ENCODE data around the gene TYROBP. TPM values are rescaled to one million over a fixed set of nuclear protein-coding genes. Genes with fewer than 3 reads are reported as not detected.

TYROBP gene
- total and polyA plus RNA-seq, 7 donors: 71.5 to 211 (median 125) TPM

- TF ChIP-seq POLR2AphosphoS5 (IDR thresholded peaks at IDR 0.05) (no peak), EP300 (IDR thresholded peaks at IDR 0.05) (no peak), POLR2A (IDR thresholded peaks at IDR 0.05) (no peak)
- TF ChIP-seq, protein P1, sequence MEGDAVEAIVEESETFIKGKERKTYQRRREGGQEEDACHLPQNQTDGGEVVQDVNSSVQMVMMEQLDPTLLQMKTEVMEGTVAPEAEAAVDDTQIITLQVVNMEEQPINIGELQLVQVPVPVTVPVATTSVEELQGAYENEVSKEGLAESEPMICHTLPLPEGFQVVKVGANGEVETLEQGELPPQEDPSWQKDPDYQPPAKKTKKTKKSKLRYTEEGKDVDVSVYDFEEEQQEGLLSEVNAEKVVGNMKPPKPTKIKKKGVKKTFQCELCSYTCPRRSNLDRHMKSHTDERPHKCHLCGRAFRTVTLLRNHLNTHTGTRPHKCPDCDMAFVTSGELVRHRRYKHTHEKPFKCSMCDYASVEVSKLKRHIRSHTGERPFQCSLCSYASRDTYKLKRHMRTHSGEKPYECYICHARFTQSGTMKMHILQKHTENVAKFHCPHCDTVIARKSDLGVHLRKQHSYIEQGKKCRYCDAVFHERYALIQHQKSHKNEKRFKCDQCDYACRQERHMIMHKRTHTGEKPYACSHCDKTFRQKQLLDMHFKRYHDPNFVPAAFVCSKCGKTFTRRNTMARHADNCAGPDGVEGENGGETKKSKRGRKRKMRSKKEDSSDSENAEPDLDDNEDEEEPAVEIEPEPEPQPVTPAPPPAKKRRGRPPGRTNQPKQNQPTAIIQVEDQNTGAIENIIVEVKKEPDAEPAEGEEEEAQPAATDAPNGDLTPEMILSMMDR (IDR thresholded peaks at IDR 0.05): no peak
- no peak for DNase-seq
- peaks cover 0 to 23% (median 16%) of the 10 kb centered on the region in 4 donors for H3K4me1 ChIP-seq
- no peaks in the 10 kb centered on the region for H3K36me3 ChIP-seq
- H3K27me3 ChIP-seq: no peaks in the 10 kb centered on the region
- no peaks in the 10 kb centered on the region for H3K9me3 ChIP-seq
- 66 to 73% methylated on average over 12 of the region's 12 CpGs for WGBS, 2 donors
- peak overlapping the region; percentile 53 to 95 (median 64) for H3K27ac ChIP-seq
- intact Hi-C loops (cut with DNase I): no loop called here
- H3K4me3 ChIP-seq: peak overlapping the region in 3 of 4 donors; percentile 7 to 34 (median 31)
Measured at GRCh38 chr19:35907377-35907745, 734 bp downstream of the TYROBP start.

DNA sequence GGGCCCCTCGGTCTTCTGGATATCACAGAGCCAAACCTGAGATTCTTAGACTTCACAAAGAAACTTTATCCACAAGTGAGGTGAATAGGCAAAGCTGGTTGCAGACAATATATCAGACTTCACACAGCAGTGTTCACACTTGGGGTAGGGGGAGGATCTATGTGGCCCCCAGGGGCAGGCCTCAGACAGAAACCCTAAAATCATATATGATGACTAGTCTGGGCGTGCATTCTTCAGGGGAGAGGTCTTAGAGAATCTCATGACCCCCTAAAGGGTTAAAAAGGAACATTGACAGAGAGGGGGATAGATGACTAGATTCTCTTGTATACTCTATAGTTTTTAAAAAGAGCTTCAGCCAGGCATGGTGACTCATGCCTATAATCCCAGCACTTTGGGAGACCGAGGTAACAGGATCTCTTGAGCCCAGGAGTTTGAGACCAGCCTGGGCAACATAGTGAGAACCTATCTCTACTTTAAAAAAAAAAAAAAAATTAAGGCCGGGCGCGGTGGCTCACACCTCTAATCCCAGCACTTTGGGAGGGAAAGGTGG, 2.8 kb downstream of the TYROBP start:
- no peaks in the 10 kb centered on the region for H3K9me3 ChIP-seq
- H3K4me1 ChIP-seq: peaks cover 0 to 33% (median 23%) of the 10 kb centered on the region in 4 donors
- intact Hi-C loops (cut with DNase I): no loop called here
- no peaks in the 10 kb centered on the region for H3K27me3 ChIP-seq
- peak overlapping the region; percentile 31 to 95 (median 75) for H3K27ac ChIP-seq
- 74 to 76% methylated on average over 6 of the region's 6 CpGs for WGBS, 2 donors
- no peak for DNase-seq
- no peak overlapping the region for H3K4me3 ChIP-seq
- TF ChIP-seq POLR2A (IDR thresholded peaks at IDR 0.05) (no peak), EP300 (IDR thresholded peaks at IDR 0.05) (no peak), POLR2AphosphoS5 (IDR thresholded peaks at IDR 0.05) (no peak)
- TF ChIP-seq, protein P1 (IDR thresholded peaks at IDR 0.05): no peak
- H3K36me3 ChIP-seq: no peaks in the 10 kb centered on the region

- no peaks in the 10 kb centered on the region for H3K36me3 ChIP-seq
- no peak for DNase-seq
- H3K9me3 ChIP-seq: no peaks in the 10 kb centered on the region
- H3K27me3 ChIP-seq: no peaks in the 10 kb centered on the region
- H3K4me1 ChIP-seq: peaks cover 0 to 33% (median 23%) of the 10 kb centered on the region in 4 donors
- TF ChIP-seq, protein P1 (IDR thresholded peaks at IDR 0.05): no peak
- TF ChIP-seq EP300 (IDR thresholded peaks at IDR 0.05) (no peak), POLR2AphosphoS5 (IDR thresholded peaks at IDR 0.05) (peak in 2 of 4 donors; percentile 8 to 17)
- WGBS, 2 donors: 81 to 87% methylated on average over 10 of the region's 10 CpGs
- H3K4me3 ChIP-seq: no peak overlapping the region
- peak overlapping the region; percentile 68 to 95 (median 84) for H3K27ac ChIP-seq
- intact Hi-C loops (cut with DNase I): no loop called here
Measured at GRCh38 chr19:35904311-35905068, 3.6 kb downstream of the TYROBP start.

- peak in 1 of 2 donors; percentile 29 for TF ChIP-seq POLR2A (IDR thresholded peaks at IDR 0.05)
- TF ChIP-seq EP300 (IDR thresholded peaks at IDR 0.05): peak in 1 of 4 donors; percentile 34
- TF ChIP-seq, protein P1 (IDR thresholded peaks at IDR 0.05): no peak
- peak in 2 of 4 donors; percentile 29 to 71 for TF ChIP-seq POLR2AphosphoS5 (IDR thresholded peaks at IDR 0.05)
- Histone ChIP-seq H3K27me3 (no peaks in the 10 kb centered on the region), H3K4me3 (peak overlapping the region in 2 of 4 donors; percentile 1 to 2), H3K36me3 (no peaks in the 10 kb centered on the region), H3K9me3 (no peaks in the 10 kb centered on the region), H3K4me1 (peaks cover 0 to 34% (median 24%) of the 10 kb centered on the region in 4 donors), H3K27ac (peak overlapping the region; percentile 68 to 95 (median 84))
- intact Hi-C loops (cut with DNase I): no loop called here
- DNase-seq: peak; percentile 87
- 2% methylated on average over 24 of the region's 24 CpGs for WGBS, 2 donors
Measured at GRCh38 chr19:35903550-35904179, 4.4 kb downstream of the TYROBP start.
